OCI-LY7 (cell line): ENCODE data around the gene BCAP29. TPM values are rescaled to one million over a fixed set of nuclear protein-coding genes. Genes with fewer than 3 reads are reported as not detected.

Experiments used
- BruUV-seq: library from RNA; stranded (reverse); fragments of 400-500 nt; replicated peaks from 2 replicates; lab custom pipeline; 2021; lab: Mats Ljungman, UMichigan
- CTCF ChIA-PET: fragments of 300-600 bp; sonication (Branson Sonifier 250); formaldehyde crosslinking; loops from one replicate; lab custom pipeline; 2022; ENCODE audit warnings: antibody characterized with exemption; ENCODE audit not compliant: unreplicated experiment; lab: Charles Lee
- POLR2A ChIA-PET: fragments of 300-600 bp; sonication (Branson Sonifier 250); formaldehyde crosslinking; loops from one replicate; lab custom pipeline; 2022; ENCODE audit warnings: antibody characterized with exemption; lab: Charles Lee
- DNase-seq: peaks from one replicate; pipeline ENCODE4 v3.0.0-alpha.2; 2015; ENCODE audit warnings: low spot score
- H2AFZ ChIP-seq: fragments of 200-600 bp; sonication (generic), shearing (Covaris generic); 2 replicates; pipeline ENCODE4 v1.6.1; 2014; ENCODE audit warnings: mild to moderate bottlenecking, antibody characterized with exemption, low read length, moderate library complexity
- H3K27ac ChIP-seq: fragments of 200-600 bp; sonication (generic); 2 replicates; pipeline ENCODE4 v1.5.1; 2014; ENCODE audit warnings: mixed run types, low read depth, mild to moderate bottlenecking, moderate library complexity, low read length, inconsistent platforms; ENCODE audit not compliant: poor library complexity, severe bottlenecking
- H3K36me3 ChIP-seq: fragments of 200-600 bp; sonication (generic); 2 replicates; pipeline ENCODE4 v1.6.1; 2014; ENCODE audit warnings: mild to moderate bottlenecking, antibody characterized with exemption, low read length, moderate library complexity, mixed read lengths; ENCODE audit not compliant: insufficient read depth
- H3K4me1 ChIP-seq: fragments of 200-600 bp; sonication (generic); 2 replicates; pipeline ENCODE4 v1.5.1; 2014; ENCODE audit warnings: mild to moderate bottlenecking, low read length; ENCODE audit not compliant: insufficient read depth, poor library complexity, severe bottlenecking
- H3K4me2 ChIP-seq: fragments of 200-600 bp; sonication (generic); 2 replicates; pipeline ENCODE4 v1.6.1; 2014; ENCODE audit warnings: mild to moderate bottlenecking, low read length
- H3K4me3 ChIP-seq: fragments of 200-600 bp; sonication (generic); 2 replicates; pipeline ENCODE4 v1.5.1; 2014; ENCODE audit warnings: mild to moderate bottlenecking, low read depth, low read length; ENCODE audit not compliant: poor library complexity, severe bottlenecking
- H3K79me2 ChIP-seq: fragments of 200-600 bp; sonication (generic); 2 replicates; pipeline ENCODE4 v1.6.1; 2016; ENCODE audit warnings: low read depth, mild to moderate bottlenecking, low read length, moderate library complexity, mixed read lengths; ENCODE audit not compliant: insufficient read depth
- H3K9me2 ChIP-seq: fragments of 200-600 bp; sonication (generic); 2 replicates; pipeline ENCODE4 v1.6.1; 2016; ENCODE audit warnings: mild to moderate bottlenecking, low read length, mixed read lengths; ENCODE audit not compliant: insufficient read depth
- H3K9me3 ChIP-seq: fragments of 200-600 bp; sonication (generic); 2 replicates; pipeline ENCODE4 v1.6.1; 2014; ENCODE audit warnings: mild to moderate bottlenecking, mixed run types, low read length, mixed read lengths
- H4K20me1 ChIP-seq: fragments of 200-600 bp; sonication (generic); 2 replicates; pipeline ENCODE4 v1.6.1; 2014; ENCODE audit warnings: mild to moderate bottlenecking, antibody characterized with exemption, low read length, moderate library complexity, mixed read lengths; ENCODE audit not compliant: insufficient read depth
- CTCF ChIP-seq: fragments of 200-600 bp; sonication (generic); conservative IDR thresholded peaks from 2 replicates; pipeline ENCODE4 v1.5.1; 2014; ENCODE audit warnings: mild to moderate bottlenecking, antibody characterized with exemption, low read length, moderate library complexity, mixed read lengths
- EZH2phosphoT487 ChIP-seq: fragments of 200-600 bp; sonication (generic); IDR thresholded peaks from 2 replicates; pipeline ENCODE4 v1.6.1; 2018; ENCODE audit warnings: low read depth, borderline replicate concordance, mild to moderate bottlenecking, mixed run types, antibody characterized with exemption, low read length, moderate library complexity, mixed read lengths
- intact Hi-C: fragments of 100-400 bp; cut with micrococcal nuclease; formaldehyde crosslinking; loops from one replicate; pipeline ENCODE4 v1.10.0; 2022; ENCODE audit not compliant: unreplicated experiment
- total RNA-seq, 2 experiments: library from RNA; depleted of rRNA in 1 of 2; stranded (reverse); fragments of >200 nt in 1 of 2; shearing (Covaris generic) in 1 of 2; gene quantifications; 2 replicates each; pipeline ENCODE4 v1.2.3, GENCODE V29; 2014 to 2022

BCAP29 gene
- total RNA-seq, 2 experiments from 2014 or later = 18.7 to 26.3 TPM

- CTCF ChIA-PET = no interaction called here
- Histone ChIP-seq H3K27ac (no peak overlapping the region), H3K36me3 (no peaks in the 10 kb centered on the region), H3K4me1 (no peaks in the 10 kb centered on the region), H3K4me3 (no peak overlapping the region), H3K9me2 (no peaks in the 10 kb centered on the region), H3K4me2 (no peak overlapping the region), H2AFZ (no peak overlapping the region), H3K79me2 (no peaks in the 10 kb centered on the region), H3K9me3 (no peaks in the 10 kb centered on the region), H4K20me1 (no peaks in the 10 kb centered on the region)
- no peak for TF ChIP-seq CTCF
- TF ChIP-seq EZH2phosphoT487 = no peak
- intact Hi-C loops = no loop called here
- POLR2A ChIA-PET = no interaction called here
- DNase-seq = no peak
- no TSS peak for BruUV-seq
Observed at GRCh38 chr7:107666790-107667189, 86.7 kb downstream of the BCAP29 start.

GRCh38 chr7:107667341-107667740, 87.3 kb downstream of the BCAP29 start:
- no peaks in the 10 kb centered on the region for H3K36me3 ChIP-seq
- H3K4me3 ChIP-seq = no peak overlapping the region
- H3K4me2 ChIP-seq = no peak overlapping the region
- no peak overlapping the region for H2AFZ ChIP-seq
- H3K27ac ChIP-seq = no peak overlapping the region
- no peaks in the 10 kb centered on the region for H4K20me1 ChIP-seq
- no TSS peak for BruUV-seq
- ChIA-PET CTCF (no interaction called here), POLR2A (no interaction called here)
- no peak for DNase-seq
- no peaks in the 10 kb centered on the region for H3K9me2 ChIP-seq
- no peaks in the 10 kb centered on the region for H3K9me3 ChIP-seq
- intact Hi-C loops = no loop called here
- H3K4me1 ChIP-seq = no peaks in the 10 kb centered on the region
- TF ChIP-seq CTCF (no peak), EZH2phosphoT487 (no peak)
- no peaks in the 10 kb centered on the region for H3K79me2 ChIP-seq

GRCh38 chr7:107668296-107668695, 88.2 kb downstream of the BCAP29 start:
- H3K4me3 ChIP-seq = no peak overlapping the region

More at GRCh38 chr7:107668296-107668695, 88.2 kb downstream of the BCAP29 start:
- intact Hi-C loops = no loop called here
- H3K9me3 ChIP-seq = no peaks in the 10 kb centered on the region
- H3K4me1 ChIP-seq = no peaks in the 10 kb centered on the region
- H3K79me2 ChIP-seq = no peaks in the 10 kb centered on the region
- TF ChIP-seq CTCF = no peak
- TF ChIP-seq EZH2phosphoT487 = no peak
- H4K20me1 ChIP-seq = no peaks in the 10 kb centered on the region
- no peak for DNase-seq
- no peaks in the 10 kb centered on the region for H3K36me3 ChIP-seq
- ChIA-PET CTCF (interaction anchor here (0.6 kb wide), 1 partner anchor 1007 kb away, joined by 3 read pairs; no protein-coding TSS in a partner anchor), POLR2A (interaction anchor here (0.7 kb wide), 1 partner anchor 302 kb away, joined by 3 read pairs; no protein-coding TSS in a partner anchor)
- no peak overlapping the region for H3K4me2 ChIP-seq
- no peak overlapping the region for H2AFZ ChIP-seq
- no TSS peak for BruUV-seq
- H3K9me2 ChIP-seq = no peaks in the 10 kb centered on the region
- no peak overlapping the region for H3K27ac ChIP-seq
